RPMI7951 (cell line): ENCODE measurements around the gene CPLX3. TPM values are rescaled to one million over a fixed set of nuclear protein-coding genes. Genes with fewer than 3 reads are reported as not detected.

Experiments used
- DNase-seq: peaks from one replicate; pipeline ENCODE4 v3.0.0-alpha.2; 2012; ENCODE audit warnings: low read depth
- total RNA-seq: library from RNA; depleted of rRNA; stranded (reverse); fragments of >200 nt; shearing (Covaris generic); gene quantifications from 2 replicates; pipeline ENCODE4 v1.2.3, GENCODE V29; 2014

The CPLX3 gene
- total RNA-seq, 1 experiment from 2014 or later = not detected

DNA sequence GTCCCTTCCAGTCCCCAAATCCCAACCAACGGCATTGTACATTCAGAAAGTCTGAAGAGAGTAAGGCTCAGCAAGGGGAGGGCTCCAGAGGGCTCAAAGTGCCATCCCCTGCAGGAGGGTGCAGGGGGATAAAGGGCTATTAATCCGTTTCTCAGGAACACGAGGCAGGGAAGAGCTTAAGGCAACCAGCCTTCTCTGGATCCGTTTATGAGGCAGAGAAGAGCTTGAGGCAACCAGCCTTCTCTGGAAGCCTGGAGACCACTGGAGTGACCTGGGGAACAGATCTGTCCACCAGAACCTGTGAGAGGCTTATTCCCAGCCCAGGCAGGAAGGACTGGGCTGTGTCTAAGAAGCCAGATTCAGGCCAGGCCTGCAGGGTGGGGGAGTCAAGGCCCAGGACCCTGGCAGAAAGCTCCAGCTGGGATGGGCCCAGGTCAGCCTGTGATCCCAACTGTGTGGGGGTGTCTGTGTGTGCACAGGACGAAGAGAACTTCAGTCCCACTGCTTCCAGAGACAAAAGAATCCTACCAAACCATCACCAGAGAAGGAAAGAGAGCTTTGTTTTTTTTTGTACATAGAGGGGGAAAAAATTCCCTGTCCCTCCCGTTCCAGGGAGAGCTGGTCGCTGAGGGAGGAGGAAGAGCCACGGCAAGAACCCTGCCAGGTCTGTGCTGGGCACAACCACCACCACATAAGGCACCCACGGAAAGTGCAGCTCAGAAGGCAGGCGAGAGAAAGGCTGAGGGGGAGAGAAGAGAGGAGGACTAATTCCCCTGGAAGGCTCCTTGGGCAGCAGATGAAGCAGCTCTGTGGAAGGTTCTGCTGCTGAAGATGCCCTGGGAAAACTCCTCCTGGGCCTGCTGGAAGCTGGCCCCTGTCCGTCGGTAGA is 18.1 kb downstream of the CPLX3 start:
- no peak for DNase-seq

DNA sequence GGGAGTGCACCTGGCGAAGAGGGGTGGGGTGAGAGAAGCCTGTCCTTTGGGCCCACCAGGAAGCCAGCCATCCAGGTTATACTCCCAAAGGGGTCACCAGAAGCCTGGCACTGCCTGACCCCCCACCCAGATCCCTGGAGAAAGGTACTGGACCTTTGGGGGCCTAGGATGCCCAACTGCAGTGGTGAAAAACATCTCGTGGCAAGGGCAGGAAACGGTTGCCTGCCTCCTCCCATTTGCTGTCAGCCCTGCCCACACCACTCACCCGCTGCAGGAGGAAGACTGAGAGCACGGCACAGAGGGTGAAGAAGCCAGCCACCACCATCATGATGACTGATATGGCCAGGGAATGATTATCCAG is 18.8 kb downstream of the CPLX3 start:
- no peak for DNase-seq

DNA sequence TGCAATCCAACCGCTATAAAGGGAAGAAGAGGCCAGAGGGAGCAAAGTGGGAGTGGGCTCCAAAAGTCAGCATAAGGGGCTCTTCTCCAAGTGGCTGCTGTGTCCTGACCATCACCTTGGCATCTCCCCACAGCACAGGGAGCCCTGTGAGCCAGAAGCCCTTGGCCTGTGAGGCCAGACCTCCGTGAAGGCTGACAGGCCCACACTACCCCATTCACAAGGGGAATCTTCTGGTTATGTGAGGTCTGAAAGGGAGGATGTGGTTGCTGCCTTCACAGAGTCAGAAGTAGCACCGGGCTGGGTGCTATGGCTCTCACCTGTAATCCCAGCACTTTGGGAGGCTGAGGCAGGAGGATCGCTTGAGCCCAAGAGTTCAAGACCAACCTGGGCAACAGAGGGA is 19.2 kb downstream of the CPLX3 start:
- DNase-seq = no peak

DNA sequence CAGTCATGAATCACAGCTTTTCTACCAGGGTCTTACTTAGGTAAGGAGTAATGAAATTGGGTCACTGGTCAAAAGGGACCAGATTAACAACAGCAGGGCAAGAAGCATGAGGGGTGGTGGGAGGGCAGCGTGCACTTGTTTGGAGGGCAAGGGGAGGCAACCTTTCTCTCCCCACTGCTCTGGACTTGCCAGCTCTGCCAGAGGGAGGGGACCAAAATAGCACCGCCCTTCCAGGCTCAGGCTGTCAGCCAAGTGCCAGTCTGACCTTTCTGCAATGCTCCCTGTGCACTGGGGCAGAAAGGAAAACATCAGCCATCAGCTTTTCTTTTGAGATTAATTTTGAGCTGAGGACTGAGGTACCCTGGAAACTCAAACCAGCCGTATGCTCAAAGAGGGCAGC is 21.0 kb downstream of the CPLX3 start:
- DNase-seq = no peak

GRCh38 chr15:74850393-74850792 is 24.0 kb downstream of the CPLX3 start:
- DNase-seq = no peak

DNA sequence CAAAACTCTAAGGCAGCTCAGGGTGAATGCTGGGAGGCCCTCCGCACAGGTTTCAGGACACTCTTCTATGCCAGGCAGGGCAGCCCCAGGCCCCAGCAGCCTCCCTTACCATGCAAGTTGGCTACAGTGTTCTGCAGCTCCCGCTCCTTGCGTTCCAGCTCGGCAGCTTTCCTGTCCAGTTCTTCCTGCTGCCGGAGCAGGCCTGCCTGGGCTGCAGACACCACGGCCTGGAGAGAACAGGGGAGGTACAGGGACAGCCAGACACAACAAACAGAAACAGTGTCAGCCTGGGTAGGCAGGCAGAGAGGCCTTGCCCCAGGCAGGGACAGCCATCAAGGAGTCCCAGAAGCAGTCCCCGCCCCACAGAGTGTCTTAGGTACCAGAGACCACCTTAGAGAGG is 25.5 kb downstream of the CPLX3 start:
- no peak for DNase-seq

GRCh38 chr15:74854453-74855022 is 28.1 kb downstream of the CPLX3 start:
- no peak for DNase-seq

GRCh38 chr15:74855857-74856256 is 29.4 kb downstream of the CPLX3 start:
- DNase-seq = no peak

- DNase-seq = no peak
These were observed 30.1 kb downstream of the CPLX3 start for GRCh38 chr15:74856537-74856936.

- no peak for DNase-seq
These were observed 30.7 kb downstream of the CPLX3 start for GRCh38 chr15:74857082-74857655.

- no peak for DNase-seq
These were observed 31.4 kb downstream of the CPLX3 start for GRCh38 chr15:74857671-74858368.

- DNase-seq = no peak
These were observed 31.9 kb downstream of the CPLX3 start for GRCh38 chr15:74858369-74858740.

- peak; percentile 15 for DNase-seq
These were observed 37.0 kb downstream of the CPLX3 start for GRCh38 chr15:74863239-74864056.

GRCh38 chr15:74864296-74864695 is 37.9 kb downstream of the CPLX3 start:
- DNase-seq = no peak

DNA sequence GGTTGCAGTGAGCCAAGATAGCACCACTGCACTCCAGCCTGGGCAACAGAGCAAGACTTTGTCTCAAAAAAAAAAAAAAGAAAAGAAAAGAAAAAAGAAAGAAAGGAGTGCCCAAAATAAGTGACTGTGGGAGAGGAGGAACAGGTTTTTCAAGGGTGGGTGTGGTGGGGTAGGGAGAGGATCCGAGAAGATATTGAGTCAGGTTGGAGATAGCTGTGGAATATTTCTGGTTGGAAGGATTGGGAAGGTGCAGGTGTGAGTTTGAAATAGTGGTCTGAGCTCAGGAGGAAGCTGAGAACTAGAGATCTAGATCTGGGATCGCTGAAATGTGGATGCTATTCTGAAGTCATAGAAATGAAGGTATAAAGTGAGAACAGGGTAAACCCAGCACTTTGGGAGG is 38.9 kb downstream of the CPLX3 start:
- DNase-seq = no peak

- DNase-seq = peak; percentile 45
These were observed 39.7 kb downstream of the CPLX3 start for GRCh38 chr15:74866090-74866489.

DNA sequence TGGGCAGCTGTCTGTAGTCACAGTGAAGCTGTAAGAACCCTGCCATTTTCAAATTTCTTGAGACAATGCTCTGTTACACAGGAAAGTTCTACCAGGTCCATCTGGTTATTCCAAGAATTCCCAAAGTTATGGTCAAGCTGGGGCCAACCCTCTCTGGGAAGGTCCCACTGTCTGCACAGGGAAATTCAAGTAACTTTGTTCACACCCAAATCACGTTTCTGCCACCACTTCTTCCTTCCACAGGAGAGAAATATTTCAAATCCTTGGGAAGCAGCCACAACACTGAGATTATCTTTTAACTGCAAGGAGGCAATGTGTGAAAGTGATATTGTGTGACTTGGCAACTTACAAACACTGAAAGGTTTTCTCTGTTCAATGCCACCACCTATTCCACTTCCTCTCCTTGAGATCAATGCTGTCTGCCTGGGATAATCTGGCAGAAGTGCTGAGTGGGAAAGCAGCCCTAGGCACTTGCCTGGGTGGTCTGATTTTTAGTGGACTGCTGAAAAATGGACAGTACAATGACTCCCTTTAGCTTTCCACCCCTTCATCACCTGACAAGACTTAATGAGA is 41.1 kb downstream of the CPLX3 start:
- DNase-seq = no peak

DNA sequence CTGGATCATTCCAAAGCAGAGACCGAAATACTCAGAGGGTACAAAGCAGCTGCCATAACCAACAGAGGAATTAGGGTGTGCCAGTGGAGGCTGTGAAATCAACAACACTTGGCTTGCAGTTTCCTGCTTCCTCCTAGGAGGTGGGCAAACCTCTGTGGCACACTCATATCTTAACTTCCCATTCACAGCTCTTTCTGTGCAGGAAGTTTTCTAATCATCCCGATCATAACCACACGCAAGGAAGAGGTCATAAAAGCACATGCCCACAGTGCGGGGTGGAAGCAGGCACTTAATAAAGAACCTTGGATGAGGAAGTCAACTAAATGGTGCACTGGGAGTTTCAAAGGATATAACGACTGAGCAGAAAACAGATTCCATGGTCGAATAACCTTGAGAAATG is 41.6 kb downstream of the CPLX3 start:
- no peak for DNase-seq

- no peak for DNase-seq
These were observed 42.9 kb downstream of the CPLX3 start for GRCh38 chr15:74869372-74869725.

DNA sequence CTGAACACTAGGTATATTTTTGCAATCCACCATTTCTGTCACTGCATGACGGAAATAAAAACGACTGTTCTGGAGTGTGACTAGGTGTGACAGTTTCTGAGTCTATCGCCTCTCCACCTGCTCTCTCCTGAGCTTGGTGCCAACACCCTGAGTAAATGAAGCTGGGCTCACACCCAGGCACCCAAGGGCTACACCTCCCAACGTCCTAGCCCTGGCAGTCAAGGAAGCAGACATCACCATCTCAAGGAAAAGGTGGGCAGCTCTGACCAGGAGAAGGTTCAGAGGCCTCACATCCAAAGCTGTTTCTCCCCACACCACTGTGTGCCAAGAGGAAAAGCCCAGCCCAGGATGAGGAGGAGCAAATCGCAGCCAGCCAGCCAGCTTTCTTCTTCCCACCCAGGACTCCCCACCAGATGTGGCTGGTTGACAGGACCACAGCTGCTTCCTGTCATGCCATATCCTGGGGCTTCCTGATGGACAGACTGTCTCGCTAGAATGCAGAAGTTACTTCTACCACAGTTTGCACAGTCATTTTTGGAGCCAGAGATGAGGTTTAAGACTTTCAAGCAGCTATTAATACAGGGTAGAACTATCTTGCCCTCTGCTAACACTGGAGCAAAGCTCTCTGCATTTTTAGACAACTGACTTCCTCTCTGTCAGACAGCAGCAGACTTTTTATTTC is 43.4 kb downstream of the CPLX3 start:
- DNase-seq = peak; percentile 61
